GM04503 (cell line): ENCODE results near the gene SMAP2.

Experiments used
- DNase-seq: peaks from one replicate; pipeline ENCODE4 v3.0.0-alpha.2; 2012; ENCODE audit warnings: low read depth

Gene SMAP2

DNA sequence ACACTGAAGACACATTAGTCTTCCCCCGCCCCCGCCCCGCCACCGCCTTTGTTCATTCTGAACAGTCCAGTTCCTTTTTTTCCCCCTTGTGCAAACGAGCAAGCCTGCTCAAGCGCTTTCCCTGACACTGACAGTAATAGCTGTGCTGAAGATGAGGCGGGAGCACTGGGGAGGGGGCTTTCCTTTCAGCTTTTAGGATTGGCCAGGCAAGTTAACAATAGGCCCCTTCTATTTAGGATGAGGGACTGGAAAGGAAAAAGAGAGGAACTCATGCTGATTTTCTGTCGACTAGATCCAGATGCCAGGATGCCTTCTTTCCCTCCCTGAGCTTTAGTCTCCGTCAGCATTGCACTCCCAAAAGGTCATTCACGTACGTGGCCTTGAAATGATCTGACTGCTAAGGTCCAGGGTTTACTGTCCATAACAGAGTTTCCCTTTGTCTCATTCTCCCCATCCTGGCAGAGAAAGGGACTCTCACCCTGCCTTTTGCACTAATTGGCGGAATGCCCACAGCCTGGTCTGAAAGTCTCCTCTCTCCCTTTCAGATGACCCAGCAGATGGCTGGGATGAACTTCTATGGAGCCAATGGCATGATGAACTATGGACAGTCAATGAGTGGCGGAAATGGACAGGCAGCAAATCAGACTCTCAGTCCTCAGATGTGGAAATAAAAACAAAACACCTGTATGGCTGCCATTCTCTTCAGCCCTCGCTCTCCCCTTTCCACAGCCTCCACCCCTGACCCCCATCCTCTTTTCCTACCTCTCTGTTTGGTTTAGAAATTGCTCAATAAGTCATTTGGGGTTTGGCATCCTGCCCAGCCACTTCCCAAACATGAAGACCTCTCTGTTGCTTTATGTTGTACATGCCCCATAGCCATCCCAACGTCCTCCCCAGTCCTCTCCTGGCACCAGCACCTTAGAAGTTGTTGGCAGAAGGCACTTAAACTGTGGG, 48.2 kb downstream of the SMAP2 start:
- DNase-seq: no peak

GRCh38 chr1:40422630-40423263, 49.2 kb downstream of the SMAP2 start:
- DNase-seq: no peak

DNA sequence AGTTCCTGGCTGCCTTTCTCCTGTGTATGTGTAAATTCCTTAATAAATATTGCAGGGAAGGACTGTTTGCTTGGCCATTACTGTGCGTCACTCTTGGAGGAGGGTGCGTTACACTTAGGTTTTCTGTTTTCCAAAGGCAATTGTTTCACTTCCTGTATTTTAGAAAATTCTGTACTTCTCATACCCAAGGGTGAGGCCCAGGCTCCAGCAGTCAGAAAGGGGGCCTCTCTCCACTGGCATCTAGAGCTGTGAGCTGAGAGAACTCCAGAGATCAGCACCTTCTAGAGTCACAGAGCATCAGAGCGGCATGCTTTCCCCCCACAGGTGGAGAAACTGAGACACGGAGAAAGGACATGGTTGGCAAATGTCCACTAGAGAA, 49.7 kb downstream of the SMAP2 start:
- no peak for DNase-seq

DNA sequence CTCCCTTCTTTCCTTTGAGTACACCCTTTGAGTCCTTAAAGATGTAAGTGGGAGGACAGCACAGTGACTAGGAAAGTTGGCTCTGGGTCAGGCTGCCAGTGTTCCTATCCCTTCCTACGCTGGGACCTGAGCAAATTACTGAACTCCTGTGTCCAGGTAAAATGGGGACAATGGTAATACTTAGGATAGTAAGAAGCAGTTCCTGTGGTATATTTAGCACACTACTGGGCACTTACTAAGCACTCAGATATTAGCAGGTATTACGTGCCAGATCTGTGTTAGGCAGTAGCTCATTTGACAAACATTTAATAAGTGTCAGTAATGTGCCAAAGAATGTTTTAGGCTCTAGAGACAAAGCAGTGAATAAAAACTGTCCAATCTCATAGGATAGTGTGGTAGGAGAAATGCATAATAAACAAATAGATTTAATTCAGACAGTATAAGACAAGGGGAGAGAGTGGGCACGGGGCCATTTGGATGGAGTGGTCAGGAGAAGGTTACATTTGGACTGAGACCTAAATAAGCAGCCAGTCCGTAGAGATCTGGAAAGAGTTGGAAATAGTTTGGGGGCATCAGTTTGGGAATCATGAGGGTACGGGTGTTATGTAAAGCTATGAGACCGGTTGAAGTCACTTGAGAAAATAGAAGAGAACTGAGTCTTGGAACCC, 50.6 kb downstream of the SMAP2 start:
- no peak for DNase-seq

DNA sequence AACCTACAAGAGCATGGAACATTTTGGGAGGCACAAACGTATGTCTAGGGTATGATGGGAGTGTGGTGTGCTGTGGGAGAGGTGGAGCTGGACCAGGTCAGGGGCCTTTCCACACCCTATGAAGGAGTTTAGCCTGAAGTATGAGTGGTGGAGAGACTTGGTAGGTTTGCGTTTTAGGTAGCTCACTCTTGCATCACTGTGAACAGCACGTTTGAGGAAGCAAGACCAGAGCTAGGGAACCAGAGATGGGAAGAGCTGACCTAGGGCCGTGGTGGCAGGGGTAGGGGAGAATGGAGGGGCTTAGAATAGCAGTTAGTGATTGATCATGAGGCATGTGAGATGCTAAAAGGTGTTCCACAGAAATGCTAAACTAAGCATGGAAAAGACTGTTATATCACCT, 51.7 kb downstream of the SMAP2 start:
- DNase-seq: no peak

DNA sequence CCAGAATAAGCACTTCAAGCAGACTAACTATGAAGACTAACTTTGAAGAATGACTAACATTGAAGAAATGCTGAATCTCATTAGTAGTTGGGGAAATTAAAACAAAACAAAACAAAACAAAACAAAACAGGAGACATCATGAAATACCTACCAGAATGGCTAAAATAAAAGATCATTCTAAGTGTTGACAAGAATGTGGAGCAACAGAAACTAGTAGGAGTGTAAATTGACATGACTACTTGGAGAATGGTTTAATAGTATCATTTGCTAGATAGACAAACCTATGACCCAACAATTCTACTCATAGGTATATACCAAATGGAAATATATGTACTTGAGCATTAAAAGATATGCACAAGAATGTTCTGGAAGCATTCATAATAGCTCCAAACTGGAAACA, 57.9 kb downstream of the SMAP2 start:
- DNase-seq: no peak

DNA sequence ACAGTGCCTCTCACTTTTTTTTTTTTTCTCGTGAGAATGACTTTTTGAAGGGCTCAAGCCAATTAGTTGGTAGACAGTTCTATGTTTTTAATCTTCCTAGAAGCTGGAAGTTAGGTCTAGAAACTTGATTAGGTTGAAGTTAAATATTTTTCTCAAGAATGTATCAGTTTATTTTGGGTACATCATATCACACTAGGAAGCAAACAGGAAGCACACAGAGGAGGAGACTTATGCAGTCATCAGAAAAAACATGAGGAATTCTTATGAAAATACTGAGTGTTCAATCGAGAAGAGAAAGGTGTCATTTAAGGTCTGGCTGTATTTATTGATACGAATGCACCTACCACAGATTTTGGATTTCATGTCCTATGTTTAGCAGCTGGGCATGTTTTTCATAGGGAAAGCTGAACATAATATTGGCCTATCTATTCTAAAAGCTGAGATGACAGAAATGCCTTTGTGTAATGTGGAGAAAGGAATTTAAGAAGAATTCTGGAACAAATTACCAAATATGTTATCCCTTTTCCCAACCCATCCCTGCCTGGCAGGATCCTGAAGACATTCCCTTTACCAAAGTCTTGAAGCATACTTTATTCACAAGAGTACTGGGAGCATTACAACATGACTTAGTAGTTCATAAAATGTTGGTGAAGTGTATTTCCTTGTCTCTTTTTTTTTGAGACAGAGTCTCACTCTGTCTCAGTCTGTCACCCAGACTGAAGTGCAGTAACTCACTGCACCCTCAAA, 59.3 kb downstream of the SMAP2 start:
- DNase-seq: peak; percentile 37

DNA sequence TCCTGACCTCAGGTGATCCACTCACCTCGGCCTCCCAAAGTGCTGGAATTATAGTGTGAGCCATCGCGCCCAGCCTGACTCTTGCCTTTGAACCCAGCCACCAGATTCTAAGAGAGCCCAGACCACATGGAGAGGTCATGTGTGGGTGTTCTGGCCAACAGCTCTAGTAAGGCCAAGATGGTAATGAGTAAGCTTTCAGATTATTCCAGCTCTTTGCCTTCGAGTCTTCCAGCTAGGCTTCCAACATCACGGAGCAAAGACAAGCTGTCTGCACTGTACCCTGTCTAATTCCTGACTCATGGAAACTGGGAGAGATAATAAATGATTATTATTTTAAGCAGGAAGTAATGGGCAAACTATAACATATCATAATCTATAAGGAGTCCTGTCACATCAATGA, 61.9 kb downstream of the SMAP2 start:
- no peak for DNase-seq

- no peak for DNase-seq
Measured at GRCh38 chr1:40435876-40436275, 62.3 kb downstream of the SMAP2 start.

DNA sequence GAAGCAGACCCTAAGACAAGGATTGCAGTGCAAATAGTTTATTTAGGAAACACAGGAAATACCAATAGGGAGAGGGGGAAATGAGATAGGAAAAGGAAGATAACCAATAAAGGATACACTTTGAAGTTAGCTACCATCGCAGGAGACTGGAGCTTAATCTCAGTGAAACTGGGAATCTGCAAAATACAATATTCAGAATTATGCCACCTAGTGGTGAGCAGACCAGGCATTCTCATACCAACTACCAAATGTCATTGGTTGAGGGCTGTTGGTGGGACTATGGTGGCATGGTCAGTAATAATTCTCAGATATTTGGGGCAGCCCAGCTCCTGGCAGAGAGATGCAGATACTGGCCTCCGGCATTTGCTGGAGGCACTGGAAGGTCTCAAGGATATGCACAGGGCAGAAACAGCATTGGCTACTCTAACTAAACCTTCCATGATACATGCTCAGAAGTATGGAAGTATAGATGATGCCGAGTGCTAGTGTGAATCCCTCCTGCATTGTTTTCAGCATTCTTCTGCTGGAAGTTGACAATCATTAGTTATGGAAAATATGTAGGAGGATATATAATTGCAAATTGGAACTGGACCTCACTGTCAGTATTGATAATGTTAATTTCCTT, 65.0 kb downstream of the SMAP2 start:
- no peak for DNase-seq

DNA sequence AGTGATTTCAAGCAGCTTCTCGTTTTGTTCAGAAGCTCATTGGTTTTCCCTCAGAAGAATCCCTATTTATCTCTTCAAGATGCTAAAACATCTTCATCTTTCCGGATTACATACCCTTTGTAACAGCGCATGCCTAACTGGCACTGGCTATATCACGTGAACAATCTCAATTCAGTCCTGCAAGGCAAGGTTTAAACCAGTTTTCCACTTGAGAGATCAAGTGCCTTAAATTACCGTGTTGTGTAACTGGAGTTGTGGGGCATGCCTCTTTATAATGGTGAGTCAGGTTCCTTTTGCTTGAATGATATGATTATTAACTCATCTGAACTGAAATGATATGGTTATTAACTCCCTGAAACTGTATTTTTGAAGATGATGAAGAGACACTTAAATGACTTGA, 65.7 kb downstream of the SMAP2 start:
- DNase-seq: no peak

DNA sequence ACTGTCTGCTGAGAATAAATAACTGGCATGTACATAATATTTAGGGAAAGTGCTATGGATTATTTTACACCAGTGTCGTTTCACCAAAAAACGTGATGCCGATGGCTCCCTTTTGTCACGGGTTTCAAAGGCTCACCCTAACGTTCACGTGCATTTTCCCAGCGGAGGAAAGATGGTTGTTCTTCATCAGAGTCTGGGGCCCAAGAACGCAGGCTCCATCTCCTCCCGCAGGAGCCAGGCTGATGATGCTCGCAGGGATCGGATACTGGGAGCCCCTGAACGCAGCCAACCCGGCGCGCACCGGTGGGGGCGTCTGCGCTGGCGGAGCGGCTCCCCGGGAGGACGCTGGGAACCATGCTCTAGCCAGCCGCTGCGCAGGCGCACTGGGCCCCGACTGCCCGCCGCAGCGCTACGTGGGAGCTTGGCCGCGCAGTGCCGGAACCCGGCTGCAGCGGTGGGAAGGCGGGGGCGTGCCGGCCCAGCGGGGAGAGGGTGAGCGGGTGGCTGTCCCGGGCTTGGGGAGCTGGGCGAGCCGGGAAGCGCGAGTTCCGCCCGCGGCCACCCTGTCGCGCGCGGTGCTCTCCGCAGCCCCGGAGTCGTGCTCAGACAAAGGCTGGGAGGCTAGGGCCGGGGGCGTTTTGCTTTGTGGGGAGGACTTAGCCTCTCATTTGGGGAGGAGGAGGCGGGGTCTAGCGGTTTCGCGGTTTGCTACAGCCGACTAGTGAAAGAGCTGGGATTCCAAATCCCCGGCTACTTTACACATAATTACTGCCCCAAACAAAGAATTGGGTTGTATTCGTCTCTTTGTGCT, 76.4 kb downstream of the SMAP2 start, which contains the start of gene ZFP69B:
ZFP69B (plus strand) TSS at position 793 of the 811 bp plus-strand sequence. CDS start 486 bp downstream, outside the sequence.
- peak; percentile 47 for DNase-seq

DNA sequence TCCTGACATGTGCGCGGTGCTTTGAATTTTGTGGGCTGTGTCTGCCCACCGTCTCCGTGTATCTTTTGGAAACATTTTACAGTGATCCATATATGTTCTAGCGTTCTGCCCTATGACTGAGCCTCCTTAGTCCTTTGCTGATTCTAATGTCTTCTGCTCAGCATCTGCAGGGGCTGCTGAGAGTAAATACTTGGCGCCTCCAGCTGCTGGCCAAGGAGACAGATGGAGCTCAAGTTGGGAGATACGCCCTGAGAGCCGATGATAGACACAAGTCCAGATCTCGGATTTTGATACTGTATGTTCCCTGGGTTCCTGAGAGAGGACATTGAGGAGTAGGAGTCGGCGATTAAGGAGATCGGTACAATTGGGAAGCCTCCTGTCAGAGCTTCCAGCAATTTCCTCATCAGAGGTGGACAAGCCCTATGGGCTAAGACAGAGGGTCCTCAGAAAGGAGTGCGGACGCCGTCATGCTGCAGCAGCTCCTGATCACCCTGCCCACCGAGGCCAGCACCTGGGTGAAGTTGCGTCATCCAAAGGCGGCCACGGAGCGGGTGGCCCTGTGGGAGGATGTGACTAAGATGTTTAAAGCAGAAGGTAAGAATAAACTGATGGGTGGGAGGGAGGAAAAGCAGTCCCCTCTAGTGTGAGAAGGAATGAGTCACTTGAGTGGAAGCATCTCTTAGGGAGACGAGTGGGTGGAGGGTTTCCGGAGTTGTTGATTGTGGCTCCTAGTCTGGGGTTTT, 77.1 kb downstream of the SMAP2 start:
- DNase-seq: no peak

DNA sequence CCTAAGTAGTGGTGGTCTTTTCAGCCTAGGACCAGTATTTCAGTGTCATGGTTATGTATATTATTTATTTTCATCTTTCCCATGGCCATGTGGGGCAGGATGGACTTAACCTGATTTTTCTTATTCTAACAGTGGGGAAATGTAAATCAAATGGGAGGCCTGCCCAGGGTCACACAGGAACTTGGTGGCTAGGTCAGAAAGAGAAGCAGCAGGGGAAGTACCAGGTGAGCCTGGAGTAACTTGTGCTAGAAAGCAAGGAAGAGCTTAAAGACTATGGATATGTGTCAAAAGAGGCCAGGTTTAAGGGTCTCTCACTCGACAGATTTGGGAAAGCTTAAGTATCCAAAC, 77.7 kb downstream of the SMAP2 start:
- DNase-seq: no peak

- DNase-seq: no peak
Measured at GRCh38 chr1:40454873-40455272, 81.3 kb downstream of the SMAP2 start.

DNA sequence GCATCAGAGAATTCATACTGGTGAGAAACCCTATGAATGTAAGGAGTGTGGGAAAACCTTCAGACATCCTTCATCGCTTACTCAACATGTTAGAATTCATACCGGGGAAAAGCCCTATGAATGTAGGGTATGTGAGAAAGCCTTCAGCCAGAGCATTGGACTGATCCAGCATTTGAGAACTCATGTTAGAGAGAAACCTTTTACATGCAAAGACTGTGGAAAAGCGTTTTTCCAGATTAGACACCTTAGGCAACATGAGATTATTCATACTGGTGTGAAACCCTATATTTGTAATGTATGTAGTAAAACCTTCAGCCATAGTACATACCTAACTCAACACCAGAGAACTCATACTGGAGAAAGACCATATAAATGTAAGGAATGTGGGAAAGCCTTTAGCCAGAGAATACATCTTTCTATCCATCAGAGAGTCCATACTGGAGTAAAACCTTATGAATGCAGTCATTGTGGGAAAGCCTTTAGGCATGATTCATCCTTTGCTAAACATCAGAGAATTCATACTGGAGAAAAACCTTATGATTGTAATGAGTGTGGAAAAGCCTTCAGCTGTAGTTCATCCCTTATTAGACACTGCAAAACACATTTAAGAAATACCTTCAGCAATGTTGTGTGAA, 89.5 kb downstream of the SMAP2 start:
- DNase-seq: no peak

DNA sequence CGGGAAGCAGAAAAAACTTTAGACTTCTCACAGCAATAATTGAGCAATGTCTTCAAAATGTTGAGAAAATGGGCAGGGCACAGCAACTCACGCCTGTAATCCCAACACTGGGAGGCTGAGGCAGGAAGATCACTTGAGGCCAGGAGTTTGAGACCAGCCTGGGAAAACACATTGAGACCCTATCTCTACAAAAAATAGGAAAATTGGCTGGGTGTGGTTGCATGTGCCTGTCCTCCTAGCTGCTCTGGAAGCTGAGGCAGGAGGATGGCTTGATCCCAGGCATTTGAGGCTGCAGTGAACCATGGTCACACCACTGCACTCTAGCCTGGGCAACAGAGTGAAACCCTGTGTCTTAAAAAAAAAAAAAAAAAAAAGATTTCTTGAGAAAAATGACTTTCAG, 95.8 kb downstream of the SMAP2 start:
- DNase-seq: no peak
